D721Med (cell line): ENCODE data around the gene DIO3.

ENCODE experiments used
- DNase-seq: peaks from one replicate; pipeline ENCODE4 v3.0.0; 2011; ENCODE audit warnings: low spot score; ENCODE audit not compliant: insufficient read length
- FAIRE-seq: peaks from 2 replicates; lab custom pipeline; 2011; peaks lifted over from hg19 to GRCh38; lab: Jason Lieb, UNC
- CTCF ChIP-seq: IDR thresholded peaks from 2 replicates; pipeline ENCODE4 v1.5.1; 2012; ENCODE audit warnings: mild to moderate bottlenecking, control low read depth; ENCODE audit not compliant: insufficient read depth; ENCODE audit errors: missing control alignments

Gene DIO3

GRCh38 chr14:101594511-101595148 lies 33.3 kb downstream of the DIO3 start:
- TF ChIP-seq CTCF = no peak
- no peak for DNase-seq
- FAIRE-seq = no peak

GRCh38 chr14:101595349-101595748 lies 34.1 kb downstream of the DIO3 start:
- FAIRE-seq (no peak), DNase-seq (no peak)
- TF ChIP-seq CTCF = no peak

- FAIRE-seq (no peak), DNase-seq (no peak)
- no peak for TF ChIP-seq CTCF
Measured at GRCh38 chr14:101595887-101596721, 34.8 kb downstream of the DIO3 start.

- DNase-seq (no peak), FAIRE-seq (no peak)
- TF ChIP-seq CTCF = no peak
Measured at GRCh38 chr14:101596742-101597141, 35.4 kb downstream of the DIO3 start.

GRCh38 chr14:101598159-101598558 lies 36.9 kb downstream of the DIO3 start:
- FAIRE-seq (no peak), DNase-seq (no peak)
- no peak for TF ChIP-seq CTCF

GRCh38 chr14:101598571-101599233 lies 37.4 kb downstream of the DIO3 start:
- DNase-seq = no peak
- TF ChIP-seq CTCF = no peak
- no peak for FAIRE-seq
